Brain pericyte (primary cell): ENCODE data around the gene OR5B2.
"Not testable (repeated sequence)": the region's sequence is repeated elsewhere in the genome, so short reads cannot be mapped to it uniquely, and the experiment has no call there.

Experiments used
- DNase-seq: peaks from one replicate; pipeline ENCODE4 v3.0.0-alpha.2; 2012; ENCODE audit warnings: low read depth, low spot score

OR5B2 gene

DNA sequence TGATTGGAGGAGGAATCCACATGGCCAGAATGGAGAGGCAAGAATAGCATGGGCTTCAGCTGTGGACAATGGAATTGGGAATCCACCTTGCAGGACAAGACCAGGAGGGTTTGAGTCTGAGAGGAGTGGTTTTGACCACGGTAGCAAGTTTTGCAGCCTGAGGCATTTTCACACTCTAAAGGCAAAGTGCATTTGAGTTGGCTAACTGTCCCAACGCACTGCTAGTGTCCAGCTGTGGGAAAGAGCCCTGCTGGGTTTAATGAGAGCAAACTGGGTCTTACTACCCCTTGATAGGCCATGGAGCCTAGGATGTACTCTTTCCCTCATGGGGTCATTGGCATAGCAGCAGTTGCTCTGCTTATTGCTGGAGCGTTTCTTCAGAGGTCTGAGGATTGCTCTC is at the start of gene OR5B2:
Gene OR5B2, minus strand, starts transcription at position 101 of the 400 bp plus-strand sequence. CDS start 4,860 bp downstream, outside the sequence.
- DNase-seq = no peak

DNA sequence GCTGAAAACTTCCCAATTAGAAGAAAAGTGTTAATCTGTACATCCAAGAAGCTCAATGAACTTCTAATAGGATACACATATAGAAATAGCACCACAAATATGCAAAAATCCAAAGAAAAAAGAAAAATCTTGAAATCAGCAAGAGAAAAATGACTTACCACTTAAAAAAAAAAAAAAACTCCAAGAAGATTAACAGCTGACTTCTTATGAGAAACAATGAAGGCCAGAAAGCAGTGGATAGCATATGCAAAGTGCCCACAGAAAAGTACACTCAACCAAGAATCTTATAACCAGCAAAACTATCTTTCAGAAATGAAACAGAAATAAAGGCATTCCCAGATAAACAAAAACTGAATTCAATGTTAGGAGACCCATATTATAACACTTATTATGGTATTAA is 44.0 kb upstream of the OR5B2 start:
- no peak for DNase-seq

GRCh38 chr11:58466293-58466692 is 38.4 kb upstream of the OR5B2 start:
- DNase-seq = no peak

- no peak for DNase-seq
These were observed 37.8 kb upstream of the OR5B2 start for GRCh38 chr11:58465690-58466089.

DNA sequence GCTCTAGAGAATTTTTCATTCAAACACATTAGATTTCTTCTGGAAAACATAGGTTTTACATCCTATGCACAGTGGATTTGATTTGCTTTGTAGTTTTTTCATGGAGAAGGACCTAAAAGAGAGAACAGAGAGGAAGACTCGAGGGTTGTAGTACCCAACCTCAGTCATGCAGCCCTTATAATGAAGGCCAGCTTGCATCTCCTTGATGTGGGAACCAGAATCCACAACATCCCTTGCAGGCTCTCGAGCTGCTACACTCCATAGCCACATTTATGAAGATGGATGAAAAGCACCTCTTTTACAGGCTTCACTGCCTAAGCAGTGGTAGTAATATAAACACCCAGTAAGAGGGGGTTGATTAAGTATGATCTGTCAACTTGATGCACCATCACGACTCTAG is 23.7 kb upstream of the OR5B2 start:
- DNase-seq = no peak

GRCh38 chr11:58446294-58446693 is 18.4 kb upstream of the OR5B2 start:
- DNase-seq = no peak

- DNase-seq = no peak
These were observed 16.4 kb upstream of the OR5B2 start for GRCh38 chr11:58444300-58444699.

DNA sequence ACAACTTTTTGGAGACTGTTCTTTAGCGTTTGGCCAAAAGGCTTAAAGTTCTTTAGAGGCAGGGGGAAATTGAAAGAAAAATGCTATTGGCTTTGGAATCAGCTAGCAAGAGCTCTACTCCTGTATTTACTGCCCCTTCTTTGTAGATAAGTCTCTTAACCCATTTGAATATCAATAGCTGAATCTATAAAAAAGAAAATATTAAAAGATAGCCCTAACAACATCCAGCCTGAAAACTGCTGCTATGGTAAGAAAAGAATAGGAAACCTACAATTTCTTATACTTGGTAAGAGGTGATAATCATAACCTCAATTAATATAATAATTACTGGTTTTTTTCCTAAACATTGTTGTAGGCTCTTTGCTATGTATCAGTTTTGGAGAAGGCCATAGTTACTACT is 14.2 kb upstream of the OR5B2 start, which contains the start of gene OR5B12:
Gene OR5B12, minus strand, starts transcription at position 101 of the 400 bp plus-strand sequence. CDS start 2,085 bp downstream, outside the sequence.
- no peak for DNase-seq

GRCh38 chr11:58438486-58438885 is 10.6 kb upstream of the OR5B2 start:
- DNase-seq = no peak

- no peak for DNase-seq
These were observed 6.3 kb upstream of the OR5B2 start for GRCh38 chr11:58434217-58434616.

- DNase-seq = no peak
These were observed 5.8 kb upstream of the OR5B2 start for GRCh38 chr11:58433638-58434203.

DNA sequence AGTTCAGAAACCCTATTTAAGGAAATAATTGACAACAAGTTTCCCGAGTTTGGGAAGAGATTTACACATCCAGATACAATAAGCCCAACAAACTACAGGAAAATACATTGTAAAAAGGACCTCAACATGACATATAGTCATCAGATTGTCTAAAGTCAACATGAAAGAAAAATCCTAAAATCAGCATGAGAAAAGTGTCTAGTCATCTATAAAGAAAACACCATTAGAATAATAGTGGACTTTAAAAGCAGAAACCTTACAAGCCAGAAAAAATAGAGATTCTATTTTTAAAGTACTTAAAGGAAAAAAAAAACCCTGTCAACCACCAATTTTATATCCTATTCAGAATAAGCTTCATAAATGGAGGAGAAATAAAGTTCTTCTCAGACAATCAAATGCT is 1.4 kb upstream of the OR5B2 start:
- no peak for DNase-seq

- no peak for DNase-seq
These were observed 21.1 kb downstream of the OR5B2 start, which contains the start of gene OR5B3 for GRCh38 chr11:58406774-58407173. Gene OR5B3, minus strand, starts transcription at chr11:58406874. Its CDS starts 3,465 bp downstream, at chr11:58403409.

DNA sequence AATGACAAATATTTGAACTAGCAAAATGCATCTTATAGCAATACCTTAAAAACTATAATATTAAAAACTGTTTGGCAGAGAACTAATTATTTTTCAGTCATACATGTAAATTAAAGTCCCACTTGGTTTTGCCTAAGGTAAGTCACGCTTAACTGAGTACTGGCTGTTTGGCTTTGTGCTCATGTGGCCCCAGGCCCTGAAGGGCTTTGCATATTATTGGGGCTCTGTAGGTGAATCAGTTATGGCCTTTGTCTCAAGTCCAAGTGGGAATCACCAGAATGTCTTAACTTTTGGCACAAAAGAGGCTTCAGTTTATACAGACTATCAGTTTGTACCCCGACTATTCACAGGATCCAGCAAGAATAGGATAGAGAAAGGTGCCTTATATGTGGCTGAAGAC is 28.3 kb downstream of the OR5B2 start:
- DNase-seq = not testable (repeated sequence)

DNA sequence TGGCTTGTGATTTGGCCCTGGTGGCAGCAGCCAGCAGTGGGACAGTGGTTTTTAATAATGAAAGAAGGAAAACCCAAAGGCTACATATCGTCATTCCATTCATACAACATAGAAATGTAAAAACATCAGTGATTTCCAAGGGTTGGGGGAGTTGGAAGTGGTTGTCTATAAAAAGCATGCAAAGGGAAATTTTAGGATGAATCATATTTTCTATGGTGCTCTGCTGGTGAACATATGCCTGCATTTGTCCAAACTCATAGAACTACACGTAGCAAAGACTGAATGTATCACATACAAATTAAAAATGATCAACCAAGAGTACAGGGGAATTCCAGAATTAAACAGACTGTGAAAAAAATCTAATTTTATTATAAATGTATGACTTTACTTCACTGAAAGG is 32.3 kb downstream of the OR5B2 start:
- DNase-seq = no peak

GRCh38 chr11:58394195-58394594 is 33.7 kb downstream of the OR5B2 start:
- DNase-seq = no peak

GRCh38 chr11:58392746-58393145 is 35.2 kb downstream of the OR5B2 start:
- DNase-seq = no peak

GRCh38 chr11:58391879-58392278 is 36.0 kb downstream of the OR5B2 start:
- DNase-seq = no peak

DNA sequence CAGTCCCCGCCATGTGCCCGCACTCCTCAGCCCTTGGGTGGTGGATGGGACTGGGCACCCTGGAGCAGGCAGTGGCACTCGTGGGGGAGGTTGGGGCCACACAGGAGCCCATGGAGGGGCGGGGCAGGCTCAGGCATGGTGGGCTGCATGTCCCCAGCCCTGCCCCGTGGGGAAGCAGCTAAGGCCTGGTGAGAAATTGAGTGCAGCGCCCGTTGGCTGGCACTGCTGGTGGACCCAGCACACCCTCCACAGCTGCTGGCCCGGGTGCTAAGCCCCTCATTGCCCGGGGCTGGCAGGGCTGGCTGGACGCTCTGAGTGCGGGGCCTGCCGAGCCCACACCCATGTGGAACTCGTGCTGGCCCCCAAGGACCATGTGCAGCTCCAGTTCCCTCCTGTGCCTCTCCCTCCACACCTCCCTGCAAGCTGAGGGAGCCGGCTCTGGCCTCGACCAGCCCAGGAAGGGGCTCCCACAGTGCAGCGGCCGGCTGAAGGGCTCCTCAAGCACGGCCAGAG is 37.3 kb downstream of the OR5B2 start:
- DNase-seq = no peak
